Measurements from ENCODE around the gene POC1B.

GRCh38 chr12:89525305-89525823 is 483 bp downstream of the POC1B start:
- TF ChIP-seq POLR2A (IDR thresholded peaks at IDR 0.05; ENCODE audit: low read depth, low read length): no peak
- TF ChIP-seq POLR2AphosphoS5 (IDR thresholded peaks at IDR 0.05; ENCODE audit: low read depth, low read length): no peak
- TF ChIP-seq PAX5 (IDR thresholded peaks at IDR 0.05; ENCODE audit: insufficient read depth, low read length, severe bottlenecking): no peak
- TF ChIP-seq TAF1 (IDR thresholded peaks at IDR 0.05; ENCODE audit: low read depth, low read length): no peak
